Activated T-helper 1 cell treated with anti-CD3 and anti-CD28 coated beads, Interleukin-12 subunit alpha, Interleukin-12 subunit beta, Interleukin-2, Interleukin-4 antibody, amounts not matched to agents 30 ng/mL and 10 ng/mL and 1 ng/mL, durations not matched to agents 14 hours and 24 hours and 36 hours (primary cell): ENCODE data around the gene AMOTL2. TPM values are rescaled to one million over a fixed set of nuclear protein-coding genes. Genes with fewer than 3 reads are reported as not detected.

Experiments used
- DNase-seq: peaks from one replicate; pipeline ENCODE4 v3.0.0; 2021; ENCODE audit warnings: low spot score
- H3K27ac Mint-ChIP-seq: one replicate; pipeline ENCODE4 v1.8.0; 2021; ENCODE audit warnings: mild to moderate bottlenecking, mixed read lengths
- H3K27me3 Mint-ChIP-seq: one replicate; pipeline ENCODE4 v1.8.0; 2022; ENCODE audit warnings: mild to moderate bottlenecking, moderate library complexity, mixed read lengths; ENCODE audit not compliant: insufficient read depth
- H3K36me3 Mint-ChIP-seq: one replicate; pipeline ENCODE4 v1.8.0; 2021; ENCODE audit warnings: low read depth, mixed read lengths
- H3K4me1 Mint-ChIP-seq: one replicate; pipeline ENCODE4 v1.8.0; 2021; ENCODE audit warnings: low read depth, mixed read lengths
- H3K4me3 Mint-ChIP-seq: one replicate; pipeline ENCODE4 v1.8.0; 2021; ENCODE audit warnings: mild to moderate bottlenecking, moderate library complexity, mixed read lengths
- H3K9me3 Mint-ChIP-seq: one replicate; pipeline ENCODE4 v1.8.0; 2021; ENCODE audit warnings: mixed read lengths
- intact Hi-C: fragments of 100-400 bp; cut with micrococcal nuclease; formaldehyde crosslinking; loops from one replicate; pipeline ENCODE4 v1.15.1; 2024
- total RNA-seq: library from RNA; stranded (reverse); gene quantifications from 2 replicates; pipeline ENCODE4 v1.2.3, GENCODE V29; 2022

The AMOTL2 gene
- total RNA-seq, 1 donor from 2014 or later: not detected

GRCh38 chr3:134350266-134350665, 24.0 kb downstream of the AMOTL2 start:
- no peak overlapping the region for H3K4me3 Mint-ChIP-seq
- no peaks in the 10 kb centered on the region for H3K27me3 Mint-ChIP-seq
- H3K9me3 Mint-ChIP-seq: peaks cover 11% of the 10 kb centered on the region
- intact Hi-C loops: no loop called here
- DNase-seq: no peak
- no peaks in the 10 kb centered on the region for H3K4me1 Mint-ChIP-seq
- H3K27ac Mint-ChIP-seq: no peak overlapping the region
- H3K36me3 Mint-ChIP-seq: no peaks in the 10 kb centered on the region

GRCh38 chr3:134348524-134348923, 25.7 kb downstream of the AMOTL2 start:
- Mint-ChIP-seq H3K4me1 (no peaks in the 10 kb centered on the region), H3K27ac (no peak overlapping the region), H3K36me3 (no peaks in the 10 kb centered on the region), H3K9me3 (peaks cover 11% of the 10 kb centered on the region), H3K4me3 (no peak overlapping the region), H3K27me3 (no peaks in the 10 kb centered on the region)
- intact Hi-C loops: no loop called here
- DNase-seq: no peak

GRCh38 chr3:134347551-134347950, 26.7 kb downstream of the AMOTL2 start:
- intact Hi-C loops: no loop called here
- H3K36me3 Mint-ChIP-seq: no peaks in the 10 kb centered on the region
- no peaks in the 10 kb centered on the region for H3K27me3 Mint-ChIP-seq
- no peaks in the 10 kb centered on the region for H3K4me1 Mint-ChIP-seq
- H3K4me3 Mint-ChIP-seq: no peak overlapping the region
- no peak for DNase-seq
- no peak overlapping the region for H3K27ac Mint-ChIP-seq
- H3K9me3 Mint-ChIP-seq: peaks cover 11% of the 10 kb centered on the region

GRCh38 chr3:134346744-134347143, 27.5 kb downstream of the AMOTL2 start:
- Mint-ChIP-seq H3K4me3 (no peak overlapping the region), H3K9me3 (peaks cover 11% of the 10 kb centered on the region), H3K27ac (no peak overlapping the region), H3K36me3 (no peaks in the 10 kb centered on the region), H3K27me3 (no peaks in the 10 kb centered on the region), H3K4me1 (no peaks in the 10 kb centered on the region)
- DNase-seq: no peak
- intact Hi-C loops: no loop called here

GRCh38 chr3:134345202-134345601, 29.0 kb downstream of the AMOTL2 start:
- Mint-ChIP-seq H3K27me3 (no peaks in the 10 kb centered on the region), H3K9me3 (peaks cover 11% of the 10 kb centered on the region), H3K4me1 (no peaks in the 10 kb centered on the region), H3K36me3 (no peaks in the 10 kb centered on the region), H3K27ac (no peak overlapping the region), H3K4me3 (no peak overlapping the region)
- intact Hi-C loops: no loop called here
- no peak for DNase-seq

GRCh38 chr3:134344560-134344959, 29.7 kb downstream of the AMOTL2 start:
- no peak for DNase-seq
- H3K9me3 Mint-ChIP-seq: peaks cover 11% of the 10 kb centered on the region
- intact Hi-C loops: no loop called here
- H3K4me3 Mint-ChIP-seq: no peak overlapping the region
- no peak overlapping the region for H3K27ac Mint-ChIP-seq
- no peaks in the 10 kb centered on the region for H3K36me3 Mint-ChIP-seq
- H3K27me3 Mint-ChIP-seq: no peaks in the 10 kb centered on the region
- H3K4me1 Mint-ChIP-seq: no peaks in the 10 kb centered on the region

GRCh38 chr3:134342259-134342658, 32.0 kb downstream of the AMOTL2 start:
- no peak overlapping the region for H3K27ac Mint-ChIP-seq
- H3K4me3 Mint-ChIP-seq: no peak overlapping the region
- no peak for DNase-seq
- peaks cover 11% of the 10 kb centered on the region for H3K9me3 Mint-ChIP-seq
- no peaks in the 10 kb centered on the region for H3K27me3 Mint-ChIP-seq
- intact Hi-C loops: no loop called here
- no peaks in the 10 kb centered on the region for H3K4me1 Mint-ChIP-seq
- H3K36me3 Mint-ChIP-seq: no peaks in the 10 kb centered on the region

- Mint-ChIP-seq H3K36me3 (no peaks in the 10 kb centered on the region), H3K4me3 (no peak overlapping the region), H3K9me3 (peaks cover 2% of the 10 kb centered on the region), H3K27me3 (no peaks in the 10 kb centered on the region), H3K4me1 (no peaks in the 10 kb centered on the region), H3K27ac (no peak overlapping the region)
- intact Hi-C loops: no loop called here
- no peak for DNase-seq
Observed at GRCh38 chr3:134341389-134341788, 32.9 kb downstream of the AMOTL2 start.

GRCh38 chr3:134340982-134341365, 33.3 kb downstream of the AMOTL2 start:
- intact Hi-C loops: no loop called here
- no peaks in the 10 kb centered on the region for H3K36me3 Mint-ChIP-seq

GRCh38 chr3:134340362-134340981, 33.8 kb downstream of the AMOTL2 start:
- Mint-ChIP-seq H3K27ac (no peak overlapping the region), H3K36me3 (no peaks in the 10 kb centered on the region), H3K9me3 (no peaks in the 10 kb centered on the region), H3K4me3 (no peak overlapping the region), H3K27me3 (no peaks in the 10 kb centered on the region), H3K4me1 (no peaks in the 10 kb centered on the region)
- intact Hi-C loops: no loop called here
- DNase-seq: no peak

More at GRCh38 chr3:134340982-134341365, 33.3 kb downstream of the AMOTL2 start:
- Mint-ChIP-seq H3K27ac (no peak overlapping the region), H3K27me3 (no peaks in the 10 kb centered on the region), H3K4me3 (no peak overlapping the region), H3K4me1 (no peaks in the 10 kb centered on the region), H3K9me3 (no peaks in the 10 kb centered on the region)
- DNase-seq: no peak

GRCh38 chr3:134339913-134340312, 34.3 kb downstream of the AMOTL2 start:
- Mint-ChIP-seq H3K4me3 (no peak overlapping the region), H3K4me1 (no peaks in the 10 kb centered on the region), H3K36me3 (no peaks in the 10 kb centered on the region), H3K9me3 (no peaks in the 10 kb centered on the region), H3K27me3 (no peaks in the 10 kb centered on the region), H3K27ac (no peak overlapping the region)
- intact Hi-C loops: no loop called here
- no peak for DNase-seq

GRCh38 chr3:134339331-134339730, 34.9 kb downstream of the AMOTL2 start:
- Mint-ChIP-seq H3K27ac (no peak overlapping the region), H3K4me3 (no peak overlapping the region), H3K9me3 (no peaks in the 10 kb centered on the region), H3K27me3 (no peaks in the 10 kb centered on the region), H3K36me3 (no peaks in the 10 kb centered on the region), H3K4me1 (no peaks in the 10 kb centered on the region)
- no peak for DNase-seq
- intact Hi-C loops: no loop called here

- Mint-ChIP-seq H3K27ac (no peak overlapping the region), H3K4me1 (no peaks in the 10 kb centered on the region), H3K27me3 (no peaks in the 10 kb centered on the region), H3K4me3 (no peak overlapping the region), H3K9me3 (no peaks in the 10 kb centered on the region), H3K36me3 (no peaks in the 10 kb centered on the region)
- intact Hi-C loops: no loop called here
- DNase-seq: no peak
Observed at GRCh38 chr3:134338516-134339261, 35.6 kb downstream of the AMOTL2 start.

- Mint-ChIP-seq H3K9me3 (no peaks in the 10 kb centered on the region), H3K36me3 (no peaks in the 10 kb centered on the region), H3K27me3 (no peaks in the 10 kb centered on the region), H3K4me3 (no peak overlapping the region), H3K27ac (no peak overlapping the region), H3K4me1 (no peaks in the 10 kb centered on the region)
- intact Hi-C loops: no loop called here
- no peak for DNase-seq
Observed at GRCh38 chr3:134338201-134338512, 36.1 kb downstream of the AMOTL2 start.
